Caco-2 (cell line): ENCODE results near the gene MIEN1. TPM values are rescaled to one million over a fixed set of nuclear protein-coding genes. Genes with fewer than 3 reads are reported as not detected.

Source experiments
- microRNA-seq: library from miRNA; unstranded; fragments of <30 nt; microRNA quantifications from one replicate; pipeline ENCODE4 v1.2.0, GENCODE V29; 2022
- total RNA-seq: library from RNA; stranded (reverse); gene quantifications from 2 replicates; pipeline ENCODE4 v1.2.3, GENCODE V29; 2022

Gene MIEN1
- total RNA-seq, 1 experiment from 2014 or later = 42.9 TPM

Small RNA genes lying within 50 kb of the gene (microRNA-seq; reads per million reads assigned to microRNA genes)
- 4.3 reads per million, percentile 29 among the genes with 10 or more reads in this experiment for gene MIR4728

Other genes with a start within 250 kb of the MIEN1 start
- not detected in 2 replicates for gene NEUROD2, start 122.6 kb downstream of the MIEN1 start, total RNA-seq
- gene PPP1R1B, start 103.6 kb downstream of the MIEN1 start, total RNA-seq = not detected in 2 replicates
- gene STARD3, start 93.4 kb downstream of the MIEN1 start, total RNA-seq = 42.6 and 55.5 TPM in 2 replicates
- 1.6 TPM in 2 replicates for gene TCAP, start 65.2 kb downstream of the MIEN1 start, total RNA-seq
- not detected in 2 replicates for gene PNMT, start 62.1 kb downstream of the MIEN1 start, total RNA-seq
- gene PGAP3, start 42.5 kb downstream of the MIEN1 start, total RNA-seq = 14.7 and 17.4 TPM in 2 replicates
- gene ERBB2, start 30.5 kb downstream of the MIEN1 start, total RNA-seq = 121 and 124 TPM in 2 replicates
- gene GRB7, start 7.4 kb upstream of the MIEN1 start, total RNA-seq = 83.3 and 98.6 TPM in 2 replicates
- gene IKZF3, start 133.8 kb upstream of the MIEN1 start, total RNA-seq = 2.4 and 2.8 TPM in 2 replicates
- gene ZPBP2, start 137.7 kb upstream of the MIEN1 start, total RNA-seq = not detected in 2 replicates
- 8.0 TPM in 2 replicates for gene GSDMB, start 188.1 kb upstream of the MIEN1 start, total RNA-seq
- gene ORMDL3, start 197.1 kb upstream of the MIEN1 start, total RNA-seq = 70.6 and 75.2 TPM in 2 replicates
- not detected in 2 replicates for gene LRRC3C, start 197.2 kb upstream of the MIEN1 start, total RNA-seq
- not detected in 2 replicates for gene GSDMA, start 232.5 kb upstream of the MIEN1 start, total RNA-seq